Breast epithelium (tissue), 4 donors: ENCODE measurements around the gene INTS1. TPM values are rescaled to one million over a fixed set of nuclear protein-coding genes. Genes with fewer than 3 reads are reported as not detected.

ENCODE experiments used
- DNase-seq, 2 donors: peaks; one replicate each; pipeline ENCODE4 v3.0.0-alpha.2; 2019; ENCODE audit warnings: low spot score in 2 of 2
- H3K27ac ChIP-seq, 2 donors: fragments of 200-600 bp; sonication (generic) in 1 of 2; one replicate each; pipeline ENCODE4 v1.5.1; 2016 to 2019; ENCODE audit warnings: mild to moderate bottlenecking in 1 of 2
- H3K27me3 ChIP-seq, 2 donors: fragments of 200-600 bp; sonication (generic) in 1 of 2; one replicate each; pipeline versions ENCODE4 v1.5.1 to v1.6.0; 2017 to 2019; ENCODE audit warnings: control low read depth in 1 of 2, mild to moderate bottlenecking in 1 of 2
- H3K36me3 ChIP-seq: fragments of 200-600 bp; one replicate; pipeline ENCODE4 v1.5.1; 2019
- H3K4me1 ChIP-seq, 2 donors: fragments of 200-600 bp; sonication (generic); one replicate each; pipeline ENCODE4 v1.5.1; 2016 to 2019; ENCODE audit warnings: control low read depth in 1 of 2
- H3K4me3 ChIP-seq, 3 donors: fragments of 200-600 bp; sonication (generic); 1 replicate in 2 of 3; 2 replicates in 1 of 3; pipeline ENCODE4 v1.5.1; 2016 to 2019; ENCODE audit warnings: mild to moderate bottlenecking in 3 of 3, moderate library complexity in 2 of 3
- H3K9me3 ChIP-seq, 2 donors: fragments of 200-600 bp; sonication (generic) in 1 of 2; one replicate each; pipeline ENCODE4 v1.5.1; 2016 to 2019; ENCODE audit warnings: control low read depth in 1 of 2
- POLR2A ChIP-seq: fragments of 450-650 bp; IDR thresholded peaks from one replicate; pipeline ENCODE4 v1.6.1; 2016; ENCODE audit warnings: antibody characterized with exemption, mild to moderate bottlenecking, moderate library complexity
- POLR2AphosphoS5 ChIP-seq, 3 donors: sonication (generic); formaldehyde crosslinking; IDR thresholded peaks; one replicate each; pipeline ENCODE4 v1.6.1; 2017; ENCODE audit warnings: antibody characterized with exemption in 3 of 3
- intact Hi-C: fragments of 100-400 bp; cut with DNase I; formaldehyde crosslinking; loops from one replicate; pipeline ENCODE4 v1.15.1; 2023; ENCODE audit warnings: low total_unique reads
- total RNA-seq, 3 donors: library from RNA; depleted of rRNA; stranded (reverse); fragments of >200 nt; gene quantifications; one replicate each; pipeline ENCODE4 v1.1.0, GENCODE V29; 2016
- TF ChIP-seq, protein P1 (sequence below), 3 donors: fragments of 450-650 bp; IDR thresholded peaks; one replicate each; pipeline ENCODE4 v1.5.1; 2016 to 2017; ENCODE audit warnings: antibody characterized with exemption in 3 of 3, mild to moderate bottlenecking in 3 of 3, moderate library complexity in 3 of 3

INTS1 gene
- total RNA-seq, 3 donors from 2014 or later: 27.5 to 32.1 (median 27.7) TPM

DNA sequence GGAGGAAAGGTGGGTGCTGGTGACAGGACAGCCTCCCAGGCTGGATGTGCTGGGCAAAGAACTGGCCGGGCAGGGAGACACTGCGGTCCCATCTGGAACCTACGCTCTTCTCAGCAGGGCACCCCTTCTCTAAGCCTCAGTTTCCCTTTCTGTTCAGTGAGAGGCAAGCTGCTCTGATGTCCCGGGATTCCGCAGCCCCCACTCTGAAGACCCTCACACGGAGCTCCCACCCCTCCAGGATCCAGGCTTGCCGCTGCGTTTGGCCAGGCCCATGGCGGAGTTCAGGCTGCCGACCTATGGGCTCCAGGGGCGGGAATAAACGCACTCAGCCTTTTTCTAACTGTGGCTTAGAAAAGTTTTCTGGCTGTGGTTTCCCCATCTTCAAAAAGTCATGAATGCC is 10.2 kb upstream of the INTS1 start:
- no peaks in the 10 kb centered on the region for H3K36me3 ChIP-seq
- no peak overlapping the region for H3K4me3 ChIP-seq
- H3K27ac ChIP-seq: peak overlapping the region in 1 of 2 donors; percentile 94
- H3K27me3 ChIP-seq: no peaks in the 10 kb centered on the region
- TF ChIP-seq POLR2AphosphoS5 (IDR thresholded peaks at IDR 0.05): no peak
- TF ChIP-seq POLR2A: no peak
- TF ChIP-seq, protein P1, sequence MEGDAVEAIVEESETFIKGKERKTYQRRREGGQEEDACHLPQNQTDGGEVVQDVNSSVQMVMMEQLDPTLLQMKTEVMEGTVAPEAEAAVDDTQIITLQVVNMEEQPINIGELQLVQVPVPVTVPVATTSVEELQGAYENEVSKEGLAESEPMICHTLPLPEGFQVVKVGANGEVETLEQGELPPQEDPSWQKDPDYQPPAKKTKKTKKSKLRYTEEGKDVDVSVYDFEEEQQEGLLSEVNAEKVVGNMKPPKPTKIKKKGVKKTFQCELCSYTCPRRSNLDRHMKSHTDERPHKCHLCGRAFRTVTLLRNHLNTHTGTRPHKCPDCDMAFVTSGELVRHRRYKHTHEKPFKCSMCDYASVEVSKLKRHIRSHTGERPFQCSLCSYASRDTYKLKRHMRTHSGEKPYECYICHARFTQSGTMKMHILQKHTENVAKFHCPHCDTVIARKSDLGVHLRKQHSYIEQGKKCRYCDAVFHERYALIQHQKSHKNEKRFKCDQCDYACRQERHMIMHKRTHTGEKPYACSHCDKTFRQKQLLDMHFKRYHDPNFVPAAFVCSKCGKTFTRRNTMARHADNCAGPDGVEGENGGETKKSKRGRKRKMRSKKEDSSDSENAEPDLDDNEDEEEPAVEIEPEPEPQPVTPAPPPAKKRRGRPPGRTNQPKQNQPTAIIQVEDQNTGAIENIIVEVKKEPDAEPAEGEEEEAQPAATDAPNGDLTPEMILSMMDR (IDR thresholded peaks at IDR 0.05): no peak
- DNase-seq: no peak
- intact Hi-C loops: no loop called here
- peaks cover 0 to 4% of the 10 kb centered on the region in 2 donors for H3K4me1 ChIP-seq
- no peaks in the 10 kb centered on the region for H3K9me3 ChIP-seq

GRCh38 chr7:1513657-1514095 is 9.5 kb upstream of the INTS1 start:
- no peaks in the 10 kb centered on the region for H3K36me3 ChIP-seq
- peaks cover 0 to 4% of the 10 kb centered on the region in 2 donors for H3K4me1 ChIP-seq
- peak overlapping the region; percentile 93 to 94 for H3K27ac ChIP-seq
- peak overlapping the region in 2 of 3 donors; percentile 15 to 50 for H3K4me3 ChIP-seq
- no peaks in the 10 kb centered on the region for H3K27me3 ChIP-seq
- peak in 1 of 2 donors; percentile 48 for DNase-seq
- intact Hi-C loops: no loop called here
- H3K9me3 ChIP-seq: no peaks in the 10 kb centered on the region
- TF ChIP-seq, protein P1 (IDR thresholded peaks at IDR 0.05): no peak
- no peak for TF ChIP-seq POLR2AphosphoS5 (IDR thresholded peaks at IDR 0.05)
- no peak for TF ChIP-seq POLR2A

- no peaks in the 10 kb centered on the region for H3K36me3 ChIP-seq
- H3K4me1 ChIP-seq: peaks cover 0 to 4% of the 10 kb centered on the region in 2 donors
- peak overlapping the region; percentile 93 to 94 for H3K27ac ChIP-seq
- TF ChIP-seq, protein P1 (IDR thresholded peaks at IDR 0.05): no peak
- TF ChIP-seq POLR2AphosphoS5 (IDR thresholded peaks at IDR 0.05): peak in 1 of 3 donors; percentile 38
- no peaks in the 10 kb centered on the region for H3K9me3 ChIP-seq
- H3K4me3 ChIP-seq: peak overlapping the region in 2 of 3 donors; percentile 15 to 50
- DNase-seq: peak; percentile 90 to 96
- H3K27me3 ChIP-seq: no peaks in the 10 kb centered on the region
- intact Hi-C loops: no loop called here
Observed at GRCh38 chr7:1512781-1513656, 8.8 kb upstream of the INTS1 start.

GRCh38 chr7:1511444-1512422 is 7.5 kb upstream of the INTS1 start:
- no peak for DNase-seq
- H3K27ac ChIP-seq: no peak overlapping the region
- H3K4me1 ChIP-seq: peaks cover 0 to 4% of the 10 kb centered on the region in 2 donors
- no peaks in the 10 kb centered on the region for H3K9me3 ChIP-seq
- no peaks in the 10 kb centered on the region for H3K36me3 ChIP-seq
- no peaks in the 10 kb centered on the region for H3K27me3 ChIP-seq
- no peak overlapping the region for H3K4me3 ChIP-seq
- no peak for TF ChIP-seq POLR2AphosphoS5 (IDR thresholded peaks at IDR 0.05)
- TF ChIP-seq, protein P1 (IDR thresholded peaks at IDR 0.05): no peak
- TF ChIP-seq POLR2A: no peak
- intact Hi-C loops: no loop called here
